Left lung (tissue), 10 donors: Measurements from ENCODE around the gene SUFU. TPM values are rescaled to one million over a fixed set of nuclear protein-coding genes. Genes with fewer than 3 reads are reported as not detected.

Source experiments
- ATAC-seq: fragments of 200-7000 bp; cut with Tn5 transposase; one replicate; pipeline ENCODE4 v1.9.1; 2020; ENCODE audit warnings: moderate library complexity
- DNase-seq, 4 donors: peaks; one replicate each; pipeline ENCODE4 v3.0.0-alpha.2; 2013 to 2020
- H3K27ac ChIP-seq, 2 donors: fragments of 200-600 bp; sonication (generic) in 1 of 2; one replicate each; pipeline versions ENCODE4 v1.5.0 to v1.8.0; 2020 to 2021
- H3K27me3 ChIP-seq, 2 donors: fragments of 200-600 bp; sonication (generic) in 1 of 2; one replicate each; pipeline versions ENCODE4 v1.5.0 to v1.8.0; 2020 to 2021
- H3K36me3 ChIP-seq, 2 donors: fragments of 200-600 bp; sonication (generic) in 1 of 2; one replicate each; pipeline versions ENCODE4 v1.5.0 to v1.8.0; 2020 to 2021
- H3K4me1 ChIP-seq, 2 donors: fragments of 200-600 bp; one replicate each; pipeline ENCODE4 v1.8.0; 2021
- H3K4me3 ChIP-seq, 2 donors: fragments of 200-600 bp; sonication (generic) in 1 of 2; one replicate each; pipeline versions ENCODE4 v1.5.0 to v1.8.0; 2020 to 2021; ENCODE audit warnings: mild to moderate bottlenecking in 1 of 2
- H3K9me3 ChIP-seq, 2 donors: fragments of 200-600 bp; sonication (generic) in 1 of 2; one replicate each; pipeline versions ENCODE4 v1.5.0 to v1.8.0; 2020 to 2021
- intact Hi-C, 2 donors: fragments of 100-400 bp; cut with DNase I; formaldehyde crosslinking; loops; one replicate each; pipeline versions ENCODE4 v1.11.2 to v1.14.2; 2022
- polyA plus RNA-seq, 6 donors: library from polyadenylated mRNA; unstranded; fragments of 120-200 nt; gene quantifications; one replicate each; pipeline ENCODE4 v1.2.1, GENCODE V29; 2013; ENCODE audit not compliant: insufficient read length in 6 of 6
- total RNA-seq, 2 donors: library from RNA; stranded (reverse); fragmentation: NEBNext Ultra II Directional; extraction: Animal tissue kit (Norgen Biotek cat#: 25700); gene quantifications; one replicate each; pipeline ENCODE4 v1.2.1, GENCODE V29; 2021
- TF ChIP-seq, protein P1 (sequence below), 2 donors: fragments of 200-600 bp; sonication (generic) in 1 of 2; IDR thresholded peaks; one replicate each; pipeline versions ENCODE4 v1.5.0 to v1.8.0; 2021; ENCODE audit warnings: antibody characterized with exemption in 2 of 2
- donor health status: DM: no; HTN: yes; CAD: no.
- donor health status: DM: no; HTN: no; CAD: no.

The SUFU gene
- total and polyA plus RNA-seq, 8 donors, result 13.4 to 30.7 (median 27.7) TPM

DNA sequence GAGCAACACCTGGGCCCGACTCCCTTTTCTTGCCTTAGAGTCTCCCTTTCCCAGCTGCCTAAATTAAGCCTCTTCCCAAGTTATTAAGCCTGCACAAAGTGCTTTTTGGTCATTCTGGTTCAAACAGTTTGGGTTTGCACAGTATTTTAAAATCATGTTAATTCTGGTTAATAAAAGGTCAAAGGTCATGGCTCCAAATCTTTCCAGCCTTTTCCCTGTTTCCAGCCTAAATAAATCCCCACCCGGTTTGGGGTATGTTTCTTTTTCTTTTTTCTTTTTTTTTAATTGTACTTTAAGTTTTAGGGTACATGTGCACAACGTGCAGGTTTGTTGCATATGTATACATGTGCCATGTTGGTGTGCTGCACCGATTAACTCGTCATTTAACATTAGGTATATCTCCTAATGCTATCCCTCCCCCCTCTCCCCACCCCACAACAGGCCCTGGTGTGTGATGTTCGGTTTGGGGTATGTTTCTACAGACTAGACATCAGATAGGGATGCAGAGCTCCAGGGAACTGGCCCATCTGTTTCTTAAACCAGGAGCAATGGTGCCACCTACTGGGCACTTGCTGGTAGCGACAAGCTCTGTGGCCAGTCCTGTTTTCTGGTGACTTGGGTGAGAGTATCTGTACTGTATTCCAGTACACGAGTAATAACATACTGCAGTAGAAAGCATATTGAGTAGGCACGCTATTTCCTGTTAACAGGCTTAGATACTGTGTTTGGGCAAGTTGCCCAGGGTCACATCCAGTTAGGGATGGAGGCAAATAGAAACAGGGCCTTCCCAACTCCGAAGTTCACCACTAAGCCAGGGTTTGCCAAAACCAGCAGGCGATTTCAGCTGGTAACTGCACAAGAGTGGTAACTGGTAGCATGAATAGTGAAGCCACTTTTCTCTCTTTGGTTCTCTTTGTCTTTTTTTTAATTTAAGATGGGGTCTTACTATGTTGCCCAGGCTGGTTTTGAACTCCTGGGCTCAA lies 80.0 kb downstream of the SUFU start:
- Histone ChIP-seq H3K36me3 (no peaks in the 10 kb centered on the region), H3K27ac (peak overlapping the region in 1 of 2 donors; percentile 33), H3K4me3 (no peak overlapping the region), H3K9me3 (no peaks in the 10 kb centered on the region), H3K27me3 (no peaks in the 10 kb centered on the region), H3K4me1 (peaks cover 5 to 24% of the 10 kb centered on the region in 2 donors)
- peak; percentile 83 to 92 (median 86) for DNase-seq
- ATAC-seq, result peak; percentile 98
- TF ChIP-seq, protein P1, sequence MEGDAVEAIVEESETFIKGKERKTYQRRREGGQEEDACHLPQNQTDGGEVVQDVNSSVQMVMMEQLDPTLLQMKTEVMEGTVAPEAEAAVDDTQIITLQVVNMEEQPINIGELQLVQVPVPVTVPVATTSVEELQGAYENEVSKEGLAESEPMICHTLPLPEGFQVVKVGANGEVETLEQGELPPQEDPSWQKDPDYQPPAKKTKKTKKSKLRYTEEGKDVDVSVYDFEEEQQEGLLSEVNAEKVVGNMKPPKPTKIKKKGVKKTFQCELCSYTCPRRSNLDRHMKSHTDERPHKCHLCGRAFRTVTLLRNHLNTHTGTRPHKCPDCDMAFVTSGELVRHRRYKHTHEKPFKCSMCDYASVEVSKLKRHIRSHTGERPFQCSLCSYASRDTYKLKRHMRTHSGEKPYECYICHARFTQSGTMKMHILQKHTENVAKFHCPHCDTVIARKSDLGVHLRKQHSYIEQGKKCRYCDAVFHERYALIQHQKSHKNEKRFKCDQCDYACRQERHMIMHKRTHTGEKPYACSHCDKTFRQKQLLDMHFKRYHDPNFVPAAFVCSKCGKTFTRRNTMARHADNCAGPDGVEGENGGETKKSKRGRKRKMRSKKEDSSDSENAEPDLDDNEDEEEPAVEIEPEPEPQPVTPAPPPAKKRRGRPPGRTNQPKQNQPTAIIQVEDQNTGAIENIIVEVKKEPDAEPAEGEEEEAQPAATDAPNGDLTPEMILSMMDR (IDR thresholded peaks at IDR 0.05), result peak; percentile 75 to 92
- intact Hi-C loops, result loop anchor here in 1 of 2 donors (10.0 kb wide), 1 partner anchor 79 kb away; the partner anchor contains the start of genes ACTR1A and SUFU

DNA sequence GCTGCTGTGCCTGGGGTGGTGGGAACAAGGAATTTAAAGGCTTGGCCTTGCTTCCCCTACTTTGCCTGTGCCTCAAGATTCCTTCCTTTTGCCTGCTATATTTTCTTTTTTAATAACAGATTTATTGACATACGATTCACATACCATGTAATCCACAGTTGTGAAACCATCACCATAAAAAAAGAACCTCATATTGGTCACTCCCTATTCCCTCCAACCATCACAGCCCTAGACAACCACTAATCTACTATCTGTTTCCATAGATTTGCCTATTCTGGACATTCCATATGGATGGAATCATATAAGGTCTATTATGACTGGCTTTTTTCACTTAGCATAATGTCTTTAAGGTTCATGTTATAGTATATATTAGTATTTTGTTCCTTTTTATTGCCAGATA lies 81.3 kb downstream of the SUFU start:
- Histone ChIP-seq H3K27ac (no peak overlapping the region), H3K4me1 (peaks cover 0 to 11% of the 10 kb centered on the region in 2 donors), H3K4me3 (no peak overlapping the region), H3K9me3 (no peaks in the 10 kb centered on the region), H3K36me3 (no peaks in the 10 kb centered on the region), H3K27me3 (no peaks in the 10 kb centered on the region)
- DNase-seq (no peak), ATAC-seq (no peak)
- TF ChIP-seq, protein P1 (IDR thresholded peaks at IDR 0.05), result no peak
- intact Hi-C loops, result loop anchor here in 1 of 2 donors (10.0 kb wide), 1 partner anchor 80 kb away; the partner anchor contains the start of genes ACTR1A and SUFU

DNA sequence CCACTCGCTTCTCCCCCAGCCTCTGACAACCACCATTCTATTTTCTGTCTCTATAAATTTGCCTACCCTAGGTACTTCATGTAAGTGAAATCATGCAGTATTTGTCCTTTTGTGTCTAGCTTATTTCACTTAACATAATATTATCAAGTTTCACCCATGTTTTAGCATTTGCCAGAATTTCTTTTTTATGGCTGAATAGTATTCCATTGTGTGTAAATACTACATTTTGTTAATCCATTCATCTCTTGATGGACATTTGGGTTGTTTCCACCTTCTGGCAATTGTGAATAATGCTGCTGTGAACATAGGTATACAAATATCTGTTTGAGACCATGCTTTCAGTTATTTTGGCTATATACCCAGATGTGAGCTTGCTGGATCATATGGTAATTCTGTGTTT lies 83.1 kb downstream of the SUFU start:
- Histone ChIP-seq H3K4me3 (no peak overlapping the region), H3K27ac (no peak overlapping the region), H3K4me1 (peaks cover 0 to 5% of the 10 kb centered on the region in 2 donors), H3K27me3 (no peaks in the 10 kb centered on the region), H3K36me3 (no peaks in the 10 kb centered on the region), H3K9me3 (no peaks in the 10 kb centered on the region)
- intact Hi-C loops, result loop anchor here in 1 of 2 donors (10.0 kb wide), 1 partner anchor 82 kb away; the partner anchor contains the start of genes ACTR1A and SUFU
- ATAC-seq (no peak), DNase-seq (no peak)
- TF ChIP-seq, protein P1 (IDR thresholded peaks at IDR 0.05), result no peak

DNA sequence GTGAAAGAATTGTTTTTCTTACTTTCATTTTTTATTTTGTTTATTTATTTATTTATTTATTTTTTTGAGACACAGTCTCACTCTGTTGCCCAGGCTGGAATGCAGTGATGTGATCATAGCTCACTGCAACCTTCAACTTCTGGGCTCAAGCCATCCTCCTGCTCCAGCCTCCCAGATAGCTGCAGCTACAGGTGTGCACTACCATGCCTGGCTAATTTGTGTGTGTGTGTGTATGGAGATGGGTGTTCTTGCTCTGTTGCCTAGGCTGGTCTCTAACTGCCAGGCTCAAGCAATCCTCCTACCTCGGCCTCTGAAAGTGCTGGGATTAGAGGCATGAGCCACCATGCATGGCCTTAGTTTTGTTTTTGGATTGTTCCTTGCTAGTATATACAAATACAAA lies 85.1 kb downstream of the SUFU start:
- Histone ChIP-seq H3K27ac (no peak overlapping the region), H3K36me3 (peaks cover 0 to 6% of the 10 kb centered on the region in 2 donors), H3K9me3 (no peaks in the 10 kb centered on the region), H3K4me1 (peaks cover 0 to 4% of the 10 kb centered on the region in 2 donors), H3K27me3 (no peaks in the 10 kb centered on the region), H3K4me3 (no peak overlapping the region)
- ATAC-seq, result no peak
- no peak for DNase-seq
- intact Hi-C loops, result loop anchor here in 1 of 2 donors (10.0 kb wide), 1 partner anchor 84 kb away; the partner anchor contains the start of genes ACTR1A and SUFU
- TF ChIP-seq, protein P1 (IDR thresholded peaks at IDR 0.05), result no peak
